K562 treated with DMSO at 1 percent for 12 hours (cell line): ENCODE measurements around the gene SLC6A3. TPM values are rescaled to one million over a fixed set of nuclear protein-coding genes. Genes with fewer than 3 reads are reported as not detected.

Source experiments
- total RNA-seq: library from RNA; unstranded; fragments of 300-600 nt; gene quantifications from 2 replicates; pipeline ENCODE4 v1.2.3, GENCODE V29; 2022; ENCODE audit not compliant: insufficient read depth

The SLC6A3 gene
- not detected in 2 replicates for total RNA-seq

GRCh38 chr5:1445313-1445688, at the start of gene SLC6A3:
TSS of gene SLC6A3 (minus strand) at chr5:1445440. CDS start at chr5:1443197, 2,243 bp downstream.

DNA sequence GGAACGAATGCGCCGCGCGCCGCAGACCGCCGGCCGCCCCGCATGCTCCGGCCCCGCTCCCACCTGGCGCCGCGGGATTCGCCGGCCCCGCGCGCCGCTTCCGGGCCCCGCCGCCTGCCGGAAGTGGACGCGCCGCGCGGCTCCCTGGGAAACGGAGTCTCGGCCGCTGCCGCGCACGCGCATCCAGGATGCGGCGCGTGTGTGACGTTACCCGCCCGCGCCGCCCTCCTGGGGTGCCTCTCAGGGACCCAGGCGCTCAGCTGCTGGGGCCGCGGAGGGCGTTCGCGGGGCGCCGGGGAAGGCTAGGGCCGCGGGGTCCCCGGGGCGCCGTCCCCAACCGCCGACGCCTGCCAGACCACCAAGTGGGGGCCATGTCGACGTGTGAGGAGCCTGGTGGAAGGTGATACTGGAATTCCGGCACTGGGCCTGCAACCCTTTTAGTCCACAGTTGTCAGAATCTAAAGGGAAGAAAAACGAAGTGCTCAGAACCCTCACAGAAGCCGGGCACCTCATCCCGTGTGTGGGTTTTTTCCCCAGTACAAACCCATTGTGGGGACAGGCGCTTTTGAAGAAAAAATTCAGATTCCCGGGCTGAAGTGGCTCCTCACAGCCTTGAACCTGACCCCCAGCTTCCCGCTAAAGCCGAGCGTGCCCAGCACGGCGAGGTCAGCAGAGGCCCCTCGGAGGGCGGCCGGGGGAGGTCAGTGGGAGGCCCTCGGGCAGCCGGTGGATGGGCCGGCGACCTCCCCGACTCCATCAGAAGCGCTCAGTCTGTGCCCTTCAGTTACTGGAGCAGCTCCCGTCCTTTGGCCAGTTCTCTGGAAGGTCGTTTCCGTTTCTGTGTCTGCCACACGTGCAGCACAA, 100.0 kb downstream of the SLC6A3 start, which contains the start of gene CLPTM1L:
TSS of gene CLPTM1L (minus strand) at position 125 of the 864 bp plus-strand sequence. CDS start 258 bp downstream, outside the sequence.

Other genes starting within 250 kb of the SLC6A3 start
- gene SLC6A19, start 243.8 kb downstream of the SLC6A3 start, total RNA-seq = 0.15 and 0.60 TPM in 2 replicates
- not detected in 2 replicates for gene SLC6A18, start 220.1 kb downstream of the SLC6A3 start, total RNA-seq
- gene TERT, start 150.4 kb downstream of the SLC6A3 start, total RNA-seq = not detected in 2 replicates
- gene CLPTM1L, start 100.3 kb downstream of the SLC6A3 start, total RNA-seq = 97.9 and 142 TPM in 2 replicates
- gene LPCAT1, start 78.5 kb upstream of the SLC6A3 start, total RNA-seq = 9.1 and 24.7 TPM in 2 replicates